H1 (cell line): Measurements from ENCODE around the gene SLCO4A1. TPM values are rescaled to one million over a fixed set of nuclear protein-coding genes. Genes with fewer than 3 reads are reported as not detected.
A peak's percentile ranks its signal among the peaks of the same experiment; 100 is the strongest.

ENCODE experiments used
- CTCF ChIA-PET: fragments of 300-600 bp; sonication (Branson Sonifier 250); formaldehyde crosslinking; loops from one replicate; lab custom pipeline; 2021; ENCODE audit not compliant: partially characterized antibody; lab: Charles Lee
- POLR2A ChIA-PET: fragments of 300-600 bp; sonication (Branson Sonifier 250); formaldehyde crosslinking; loops from one replicate; lab custom pipeline; 2021; ENCODE audit warnings: inconsistent platforms; ENCODE audit not compliant: partially characterized antibody; lab: Charles Lee
- DNase-seq, 2 experiments: peaks; one replicate each; pipeline versions ENCODE4 v3.0.0 to v3.0.0-alpha.2; 2010 to 2022; ENCODE audit warnings: low spot score in 2 of 2, low read depth in 1 of 2, mixed read lengths in 1 of 2
- FAIRE-seq: peaks from 2 replicates; lab custom pipeline; 2011; peaks lifted over from hg19 to GRCh38; lab: Jason Lieb, UNC
- H2AFZ ChIP-seq: 2 replicates; pipeline ENCODE4 v1.8.1; 2012; ENCODE audit warnings: low read length, inconsistent platforms
- H2AK5ac ChIP-seq: 2 replicates; pipeline ENCODE4 v1.6.1; 2013; ENCODE audit warnings: low read depth, low read length
- H2BK120ac ChIP-seq: replicated peaks from 2 replicates; pipeline ENCODE3; 2013; ENCODE audit warnings: low read depth, low read length, inconsistent platforms
- H2BK12ac ChIP-seq: 2 replicates; pipeline ENCODE4 v1.6.1; 2013; ENCODE audit warnings: low read depth, low read length
- H2BK15ac ChIP-seq: 2 replicates; pipeline ENCODE4 v1.6.1; 2013; ENCODE audit warnings: low read length
- H2BK20ac ChIP-seq: 2 replicates; pipeline ENCODE4 v1.6.1; 2013; ENCODE audit warnings: low read length
- H2BK5ac ChIP-seq: 2 replicates; pipeline ENCODE4 v1.6.1; 2013; ENCODE audit warnings: low read depth, low read length
- H3K14ac ChIP-seq: 2 replicates; pipeline ENCODE4 v1.6.1; 2013; ENCODE audit warnings: inconsistent platforms; ENCODE audit not compliant: insufficient read length
- H3K18ac ChIP-seq: 2 replicates; pipeline ENCODE4 v1.6.1; 2013; ENCODE audit warnings: low read length; ENCODE audit errors: extremely low read depth
- H3K23ac ChIP-seq: 2 replicates; pipeline ENCODE4 v1.6.1; 2013; ENCODE audit warnings: inconsistent platforms; ENCODE audit not compliant: insufficient read length
- H3K23me2 ChIP-seq: 2 replicates; pipeline ENCODE4 v1.6.1; 2013; ENCODE audit warnings: low read depth, low read length
- H3K27ac ChIP-seq: 2 replicates; pipeline ENCODE4 v1.6.1; 2011; ENCODE audit warnings: low read depth, low read length, inconsistent platforms
- H3K27me3 ChIP-seq, 4 experiments: replicated peaks in 1 of 4; 1 replicate in 1 of 4; 2 replicates in 3 of 4; pipeline versions ENCODE4 v1.6.1 to v1.8.1; 2011 to 2013; ENCODE audit warnings: low read length in 3 of 4, mild to moderate bottlenecking in 3 of 4, inconsistent platforms in 2 of 4, mixed read lengths in 2 of 4, moderate library complexity in 1 of 4; ENCODE audit not compliant: control insufficient read depth in 3 of 4, insufficient read depth in 3 of 4; ENCODE audit errors: extremely low read depth in 1 of 4
- H3K36me3 ChIP-seq, 4 experiments: 2 replicates each; pipeline versions ENCODE4 v1.6.1 to v1.8.1; 2011 to 2013; ENCODE audit warnings: mild to moderate bottlenecking in 4 of 4, low read length in 3 of 4, moderate library complexity in 2 of 4, control low read depth in 1 of 4, inconsistent platforms in 1 of 4; ENCODE audit not compliant: insufficient read depth in 4 of 4, control insufficient read depth in 2 of 4
- H3K4ac ChIP-seq: replicated peaks from 2 replicates; pipeline ENCODE3; 2013; ENCODE audit warnings: low read length, low read depth, mixed read lengths, inconsistent platforms; ENCODE audit not compliant: insufficient read length
- H3K4me1 ChIP-seq, 4 experiments: replicated peaks in 1 of 4; 1 replicate in 1 of 4; 2 replicates in 3 of 4; pipeline versions ENCODE4 v1.6.1 to v1.8.1; 2011 to 2013; ENCODE audit warnings: low read length in 3 of 4, inconsistent platforms in 2 of 4, mixed read lengths in 1 of 4; ENCODE audit not compliant: insufficient read depth in 4 of 4, control insufficient read depth in 3 of 4
- H3K4me2 ChIP-seq, 2 experiments: 2 replicates each; pipeline versions ENCODE4 v1.6.1 to v1.8.1; 2011 to 2013; ENCODE audit warnings: low read depth in 2 of 2, low read length in 2 of 2, control low read depth in 1 of 2, inconsistent platforms in 1 of 2, mild to moderate bottlenecking in 1 of 2; ENCODE audit not compliant: insufficient read depth in 1 of 2
- H3K4me3 ChIP-seq, 4 experiments: fragments of 200-600, 300-600 bp in 1 of 4; sonication (generic), shearing (Covaris generic), sonication (Bioruptor Twin) in 1 of 4; 2 replicates each; pipeline versions ENCODE4 v1.5.1 to v1.8.1; 2011 to 2016; ENCODE audit warnings: low read length in 4 of 4, low read depth in 3 of 4, control low read depth in 2 of 4, inconsistent platforms in 2 of 4, mild to moderate bottlenecking in 2 of 4, mixed read lengths in 1 of 4, moderate library complexity in 1 of 4; ENCODE audit not compliant: insufficient read depth in 2 of 4; ENCODE audit errors: extremely low read depth in 1 of 4
- H3K56ac ChIP-seq: replicated peaks from 2 replicates; pipeline ENCODE3; 2013; ENCODE audit warnings: low read depth, mild to moderate bottlenecking, mixed read lengths, low read length, inconsistent platforms; ENCODE audit not compliant: insufficient read length
- H3K79me1 ChIP-seq: 2 replicates; pipeline ENCODE4 v1.6.1; 2013; ENCODE audit warnings: low read depth, low read length, control low read depth
- H3K79me2 ChIP-seq, 2 experiments: 2 replicates each; pipeline versions ENCODE4 v1.6.1 to v1.8.1; 2012 to 2013; ENCODE audit warnings: low read length in 2 of 2, mild to moderate bottlenecking in 2 of 2, inconsistent platforms in 1 of 2; ENCODE audit not compliant: insufficient read depth in 2 of 2, control insufficient read depth in 1 of 2
- H3K9ac ChIP-seq, 4 experiments: replicated peaks in 1 of 4; 1 replicate in 1 of 4; 2 replicates in 3 of 4; pipeline versions ENCODE4 v1.6.1 to v1.8.1; 2011 to 2013; ENCODE audit warnings: low read depth in 3 of 4, low read length in 3 of 4, control low read depth in 2 of 4, mild to moderate bottlenecking in 2 of 4, moderate library complexity in 2 of 4, inconsistent platforms in 1 of 4; ENCODE audit errors: extremely low read depth in 1 of 4
- H3K9me3 ChIP-seq, 2 experiments: 2 replicates each; pipeline versions ENCODE4 v1.6.1 to v1.8.1; 2012 to 2013; ENCODE audit warnings: mild to moderate bottlenecking in 2 of 2, moderate library complexity in 2 of 2, control low read depth in 1 of 2, inconsistent platforms in 1 of 2, low read depth in 1 of 2, low read length in 1 of 2, mixed read lengths in 1 of 2; ENCODE audit not compliant: insufficient read depth in 2 of 2
- H4K20me1 ChIP-seq, 2 experiments: replicated peaks in 1 of 2; 2 replicates each; pipeline versions ENCODE3 to v1.8.1; 2011 to 2013; ENCODE audit warnings: inconsistent platforms in 2 of 2, low read length in 2 of 2, mild to moderate bottlenecking in 1 of 2; ENCODE audit not compliant: insufficient read depth in 2 of 2, control insufficient read depth in 1 of 2
- H4K5ac ChIP-seq: 2 replicates; pipeline ENCODE4 v1.6.1; 2013; ENCODE audit warnings: low read length, low read depth, mixed read lengths, inconsistent platforms; ENCODE audit not compliant: insufficient read length
- H4K8ac ChIP-seq: 2 replicates; pipeline ENCODE4 v1.8.0; 2013; ENCODE audit warnings: mild to moderate bottlenecking, moderate library complexity, low read length, inconsistent platforms; ENCODE audit not compliant: insufficient read depth; ENCODE audit errors: extremely low read depth
- H4K91ac ChIP-seq: replicated peaks from 2 replicates; pipeline ENCODE3; 2013; ENCODE audit warnings: low read length, mixed read lengths, inconsistent platforms; ENCODE audit not compliant: insufficient read length
- BRCA1 ChIP-seq: IDR thresholded peaks from 2 replicates; pipeline ENCODE4 v1.6.1; 2012; ENCODE audit warnings: low read depth, low read length, improper control_type of control experiment
- WGBS, 2 experiments: shearing (Covaris generic) in 1 of 2; methylation state at CpG; one replicate each; pipeline versions ENCODE4 v1.1.6 to v1.1.7; 2013 to 2015; ENCODE audit warnings: low lambda C conversion rate in 2 of 2, mixed read lengths in 2 of 2, inconsistent platforms in 1 of 2, low coverage in 1 of 2, missing lambda C conversion rate in 1 of 2; ENCODE audit not compliant: insufficient replicate concordance in 2 of 2, insufficient coverage in 1 of 2, insufficient read length in 1 of 2; ENCODE audit errors: extremely low coverage in 1 of 2, missing lambda C conversion rate in 1 of 2; 5-methylcytosine and 5-hydroxymethylcytosine counted together
- polyA plus RNA-seq, 7 experiments: library from polyadenylated mRNA; depleted of rRNA in 3 of 7; stranded (reverse) in 5 of 7; unstranded in 2 of 7; fragments of >200 nt in 5 of 7; fragments of 200-250 nt in 2 of 7; gene quantifications; 1 replicate in 5 of 7; 2 replicates in 1 of 7; 4 replicates in 1 of 7; pipeline versions ENCODE4 v1.2.1 to v1.2.3, GENCODE V29; 2011 to 2013; ENCODE audit warnings: missing spikeins in 2 of 7, mixed read lengths in 2 of 7
- total RNA-seq: library from RNA; stranded (reverse); fragmentation: NEBNext Ultra II Directional; extraction: Animal tissue kit (Norgen Biotek cat#: 25700); gene quantifications from 2 replicates; pipeline ENCODE4 v1.2.1, GENCODE V29; 2021
- TF ChIP-seq, protein P1 (sequence below): IDR thresholded peaks from 2 replicates; pipeline ENCODE4 v1.6.1; 2012; ENCODE audit warnings: inconsistent platforms

Gene SLCO4A1
- total and polyA plus RNA-seq, 2 of the 8 experiments (the other 6 are each of a cell fraction or from before 2014, with no cell fraction given): 10.5 to 18.5 TPM

- no peak overlapping the region for H3K56ac ChIP-seq
- no peaks in the 10 kb centered on the region; a peak in 1 of 7 replicates for H3K27me3 ChIP-seq
- H3K36me3 ChIP-seq: no peaks in the 10 kb centered on the region
- no peak overlapping the region for H3K14ac ChIP-seq
- no peaks in the 10 kb centered on the region for H3K79me2 ChIP-seq
- H3K4me2 ChIP-seq: no peak overlapping the region
- no peak overlapping the region for H3K4me3 ChIP-seq
- ChIA-PET POLR2A (no interaction called here), CTCF (interaction anchor here (0.6 to 3.3 kb wide), 43 partner anchors 7 to 212 kb away, joined by 3 to 24 read pairs (median 6); no protein-coding TSS in a partner anchor)
- no peak overlapping the region for H2BK15ac ChIP-seq
- no peak overlapping the region for H2BK120ac ChIP-seq
- no peak overlapping the region for H3K18ac ChIP-seq
- TF ChIP-seq, protein P1, sequence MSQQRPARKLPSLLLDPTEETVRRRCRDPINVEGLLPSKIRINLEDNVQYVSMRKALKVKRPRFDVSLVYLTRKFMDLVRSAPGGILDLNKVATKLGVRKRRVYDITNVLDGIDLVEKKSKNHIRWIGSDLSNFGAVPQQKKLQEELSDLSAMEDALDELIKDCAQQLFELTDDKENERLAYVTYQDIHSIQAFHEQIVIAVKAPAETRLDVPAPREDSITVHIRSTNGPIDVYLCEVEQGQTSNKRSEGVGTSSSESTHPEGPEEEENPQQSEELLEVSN: no peak
- TF ChIP-seq BRCA1: no peak
- TF ChIP-seq, all 59 proteins: peak for 0
- no peak for DNase-seq
- H3K23me2 ChIP-seq: peaks cover 3% of the 10 kb centered on the region; the same call in 1 of the 2 replicates
- H2BK5ac ChIP-seq: no peak overlapping the region
- H3K4me1 ChIP-seq: peaks cover 0 to 12% (median 7%) of the 10 kb centered on the region in 4 experiments; a peak in 6 of 7 replicates
- no peak overlapping the region for H4K8ac ChIP-seq
- no peak overlapping the region for H2AFZ ChIP-seq
- FAIRE-seq: no peak
- H2BK20ac ChIP-seq: no peak overlapping the region
- H3K9ac ChIP-seq: no peak overlapping the region
- H3K4ac ChIP-seq: no peak overlapping the region
- no peaks in the 10 kb centered on the region for H3K79me1 ChIP-seq
- no peak overlapping the region for H4K5ac ChIP-seq
- no peak overlapping the region for H2AK5ac ChIP-seq
- H3K23ac ChIP-seq: no peak overlapping the region
- WGBS, 2 experiments: 85% methylated on average over 20 of the region's 23 CpGs; no CpG with 5 or more reads in 1 of the 2 experiments
- peaks cover 0 to 2% of the 10 kb centered on the region in 2 experiments for H4K20me1 ChIP-seq
- peak overlapping the region; percentile 43; the same call in 1 of the 2 replicates for H2BK12ac ChIP-seq
- no peak overlapping the region for H3K27ac ChIP-seq
- no peaks in the 10 kb centered on the region for H3K9me3 ChIP-seq
- H4K91ac ChIP-seq: no peak overlapping the region
Observed at GRCh38 chr20:62617711-62618483, 24.4 kb upstream of the SLCO4A1 start.
